ENCODE measurements around the gene MGAT5.

Gene MGAT5

DNA sequence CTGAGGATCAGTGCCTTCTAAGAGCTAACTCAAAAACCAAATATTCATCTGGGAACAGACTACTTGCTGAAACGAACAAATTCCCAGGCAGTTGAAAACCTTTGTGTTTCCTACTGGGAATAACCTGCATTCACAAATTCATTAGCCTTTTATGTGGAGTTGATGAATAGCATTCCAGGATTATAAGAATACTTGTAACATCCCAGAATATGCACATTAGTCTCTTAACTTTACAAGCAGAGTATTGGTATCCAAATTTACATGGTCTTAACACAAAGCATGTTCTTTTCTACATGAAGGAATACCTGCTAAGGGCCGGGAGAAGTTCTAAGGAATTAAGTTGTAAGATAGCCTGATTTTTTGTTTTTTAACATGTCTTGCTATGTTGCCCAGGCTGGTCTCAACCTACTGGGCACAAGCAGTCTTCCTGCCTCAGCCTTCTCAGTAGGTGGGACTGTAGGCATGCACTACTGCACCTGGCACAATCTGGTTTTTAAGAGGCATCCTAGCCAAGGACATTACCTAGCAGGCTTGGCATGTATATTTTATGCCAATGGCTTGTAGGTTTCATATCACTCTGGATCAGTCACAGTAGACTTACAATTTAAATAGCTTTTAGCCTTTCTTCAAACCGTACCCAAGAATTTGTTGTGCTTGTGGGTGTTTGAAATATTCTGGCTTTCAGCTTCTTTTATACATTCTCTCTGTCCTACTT is 50.7 kb downstream of the MGAT5 start:
- Mint-ChIP-seq H3K27me3 (no peaks in the 10 kb centered on the region), H3K27ac (no peak overlapping the region), H3K4me3 (no peak overlapping the region), H3K9me3 (no peaks in the 10 kb centered on the region), H3K4me1 (ENCODE audit: low read depth) (peaks cover 91% of the 10 kb centered on the region), H3K36me3 (ENCODE audit: low read depth) (peaks cover 30% of the 10 kb centered on the region)
- no peak for DNase-seq

DNA sequence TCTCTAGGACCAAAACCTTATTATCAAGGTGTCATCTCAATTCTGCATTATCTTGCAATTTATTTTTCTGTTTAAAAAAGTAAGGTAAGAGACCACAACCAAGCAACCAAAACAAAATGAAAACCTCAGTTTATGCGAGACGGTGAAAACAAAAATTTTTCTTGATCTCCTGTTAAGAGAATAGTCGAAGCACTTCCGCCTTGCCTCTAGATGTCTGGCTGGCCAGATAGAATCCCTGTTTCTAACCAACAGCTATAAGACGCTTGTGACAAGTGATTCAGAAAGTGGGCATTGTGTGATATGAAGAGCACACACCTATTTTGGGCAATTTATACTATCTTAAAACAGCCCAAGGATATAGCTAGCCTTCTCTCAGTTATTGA is 51.2 kb downstream of the MGAT5 start:
- no peak for DNase-seq
- H3K27ac Mint-ChIP-seq, result no peak overlapping the region
- H3K4me3 Mint-ChIP-seq, result no peak overlapping the region
- H3K36me3 Mint-ChIP-seq (ENCODE audit: low read depth), result peaks cover 30% of the 10 kb centered on the region
- peaks cover 91% of the 10 kb centered on the region for H3K4me1 Mint-ChIP-seq (ENCODE audit: low read depth)
- no peaks in the 10 kb centered on the region for H3K27me3 Mint-ChIP-seq
- no peaks in the 10 kb centered on the region for H3K9me3 Mint-ChIP-seq

DNA sequence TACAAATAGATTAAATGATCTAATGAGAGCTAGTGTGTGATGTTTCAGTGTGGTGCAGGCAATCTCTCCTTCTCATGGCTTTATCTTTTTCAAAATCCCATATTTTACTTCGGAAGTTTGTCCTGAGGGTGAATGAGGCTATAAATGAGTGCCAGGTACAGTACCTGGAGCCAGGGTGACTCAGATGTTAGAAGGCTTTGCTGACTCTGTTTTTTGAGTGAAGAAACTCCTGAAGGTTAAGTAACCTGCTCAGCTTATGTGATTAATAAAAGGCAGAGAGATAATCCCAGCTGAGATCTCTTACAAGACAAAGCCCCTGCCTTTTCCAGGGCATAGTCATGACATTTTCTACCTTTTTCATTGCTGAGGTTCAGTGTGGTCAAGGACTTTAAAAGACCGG is 52.6 kb downstream of the MGAT5 start:
- Mint-ChIP-seq H3K36me3 (ENCODE audit: low read depth) (peaks cover 32% of the 10 kb centered on the region), H3K27ac (no peak overlapping the region), H3K4me3 (no peak overlapping the region), H3K4me1 (ENCODE audit: low read depth) (peaks cover 90% of the 10 kb centered on the region), H3K9me3 (no peaks in the 10 kb centered on the region), H3K27me3 (no peaks in the 10 kb centered on the region)
- no peak for DNase-seq

DNA sequence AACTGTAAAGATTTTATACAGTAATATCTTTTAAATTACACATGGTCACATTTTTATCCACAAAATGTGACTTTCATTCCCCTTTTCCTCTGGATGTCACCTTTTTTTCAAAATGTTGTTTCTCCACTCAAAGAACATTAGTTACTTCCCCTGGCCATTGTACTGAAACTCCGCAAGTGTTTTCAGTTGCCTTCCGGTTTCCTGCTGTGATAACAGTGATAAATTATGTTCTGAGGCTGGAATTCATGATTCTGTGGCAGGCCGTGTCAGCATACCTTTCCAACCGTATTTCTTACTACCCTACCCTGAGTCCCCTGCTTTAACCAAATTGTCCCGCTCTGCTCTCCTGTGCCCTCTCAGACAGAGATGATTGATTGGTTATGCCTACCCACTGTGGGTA is 53.5 kb downstream of the MGAT5 start:
- Mint-ChIP-seq H3K27ac (no peak overlapping the region), H3K27me3 (no peaks in the 10 kb centered on the region), H3K4me3 (no peak overlapping the region), H3K9me3 (no peaks in the 10 kb centered on the region), H3K36me3 (ENCODE audit: low read depth) (peaks cover 37% of the 10 kb centered on the region), H3K4me1 (ENCODE audit: low read depth) (peaks cover 90% of the 10 kb centered on the region)
- no peak for DNase-seq

DNA sequence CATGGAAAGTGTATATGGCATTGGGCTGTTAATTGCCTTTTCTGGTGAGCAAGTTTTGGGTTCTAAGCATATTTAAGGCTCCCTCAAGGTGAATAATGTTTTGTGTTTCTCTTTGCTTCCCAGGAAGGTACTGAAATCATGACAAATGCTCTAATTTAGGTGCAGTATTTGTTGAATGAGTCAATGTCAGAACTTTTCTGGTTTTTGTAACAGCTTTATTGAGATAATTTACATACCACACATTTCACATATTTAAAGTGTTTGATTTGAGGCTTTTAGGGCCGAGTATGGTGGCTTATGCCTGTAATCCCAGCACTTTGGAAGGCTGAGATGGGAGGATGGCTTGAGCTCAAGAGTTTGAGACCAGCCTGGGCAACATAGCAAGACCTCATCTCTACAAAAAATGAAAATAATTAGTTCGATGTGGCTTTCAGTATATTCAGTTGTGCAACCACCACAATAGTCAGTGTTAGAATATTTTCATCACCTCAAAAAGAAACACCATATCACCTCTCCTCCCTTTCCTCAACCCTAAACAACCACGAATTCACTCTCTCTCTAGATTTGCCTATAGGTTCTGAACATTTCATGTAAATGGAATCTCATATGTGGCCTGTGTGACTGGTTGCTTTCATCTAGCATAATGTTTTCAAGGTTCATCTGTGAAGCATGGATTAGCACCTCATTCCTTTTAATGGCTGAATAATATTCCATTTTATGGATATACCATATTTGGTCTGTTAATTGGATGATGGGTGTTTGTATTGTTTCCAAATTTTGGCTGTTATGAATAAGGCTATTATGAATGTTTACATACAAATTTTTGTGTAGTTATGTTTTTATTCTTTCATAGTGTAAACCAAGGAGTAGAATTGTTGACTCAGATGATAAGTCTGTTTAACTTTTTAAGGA is 54.9 kb downstream of the MGAT5 start:
- Mint-ChIP-seq H3K9me3 (no peaks in the 10 kb centered on the region), H3K4me3 (no peak overlapping the region), H3K36me3 (ENCODE audit: low read depth) (peaks cover 42% of the 10 kb centered on the region), H3K27me3 (no peaks in the 10 kb centered on the region), H3K4me1 (ENCODE audit: low read depth) (peaks cover 90% of the 10 kb centered on the region), H3K27ac (peak overlapping the region; percentile 44)
- DNase-seq, result no peak

DNA sequence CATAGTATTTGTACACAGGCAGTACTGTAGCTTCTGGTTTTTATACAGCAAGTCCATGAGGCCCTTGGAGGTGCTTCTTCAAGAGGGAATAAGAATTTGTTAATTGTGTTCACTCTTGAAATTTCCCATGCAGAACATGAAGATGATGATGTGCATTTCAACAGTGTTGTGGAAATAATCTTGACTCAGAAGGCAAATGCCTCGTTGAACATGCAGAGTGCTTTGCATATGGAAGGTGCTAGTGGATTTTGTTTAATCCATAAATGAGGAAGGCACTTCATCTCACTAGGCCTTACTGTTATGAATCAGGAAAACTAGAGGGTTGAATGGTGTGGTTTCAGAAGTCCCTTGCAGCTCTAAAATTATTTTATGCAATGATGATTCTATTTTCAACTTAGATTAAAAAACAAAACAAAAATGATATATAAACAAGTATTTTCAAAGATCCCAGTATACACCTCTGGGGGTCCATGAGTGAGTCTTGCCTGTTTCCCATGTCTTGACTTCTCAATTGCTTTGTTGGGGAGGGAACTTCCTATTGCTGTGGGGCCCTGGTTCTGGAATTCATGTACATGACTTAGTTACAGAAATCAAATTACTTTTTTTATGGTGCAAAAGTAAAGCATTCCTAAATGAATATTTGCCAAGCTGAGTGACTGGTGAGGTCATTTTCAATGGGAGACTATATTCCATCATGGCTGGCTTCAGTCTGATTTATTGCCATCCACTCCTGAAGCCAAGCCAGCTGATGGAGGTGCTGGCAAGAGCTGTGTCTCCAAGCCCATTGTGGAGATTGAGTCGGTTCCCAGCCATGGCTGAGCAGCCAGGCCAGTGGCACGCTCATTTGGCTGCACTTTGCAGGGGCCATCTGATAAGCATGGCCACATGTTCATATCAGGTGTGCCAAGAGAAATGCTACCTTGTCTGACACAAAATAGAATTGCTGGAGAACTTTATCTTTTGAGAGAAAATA is 56.5 kb downstream of the MGAT5 start:
- H3K27me3 Mint-ChIP-seq, result no peaks in the 10 kb centered on the region
- no peak for DNase-seq
- no peak overlapping the region for H3K27ac Mint-ChIP-seq
- H3K4me3 Mint-ChIP-seq, result no peak overlapping the region
- H3K9me3 Mint-ChIP-seq, result no peaks in the 10 kb centered on the region
- H3K36me3 Mint-ChIP-seq (ENCODE audit: low read depth), result peaks cover 39% of the 10 kb centered on the region
- peaks cover 82% of the 10 kb centered on the region for H3K4me1 Mint-ChIP-seq (ENCODE audit: low read depth)

DNA sequence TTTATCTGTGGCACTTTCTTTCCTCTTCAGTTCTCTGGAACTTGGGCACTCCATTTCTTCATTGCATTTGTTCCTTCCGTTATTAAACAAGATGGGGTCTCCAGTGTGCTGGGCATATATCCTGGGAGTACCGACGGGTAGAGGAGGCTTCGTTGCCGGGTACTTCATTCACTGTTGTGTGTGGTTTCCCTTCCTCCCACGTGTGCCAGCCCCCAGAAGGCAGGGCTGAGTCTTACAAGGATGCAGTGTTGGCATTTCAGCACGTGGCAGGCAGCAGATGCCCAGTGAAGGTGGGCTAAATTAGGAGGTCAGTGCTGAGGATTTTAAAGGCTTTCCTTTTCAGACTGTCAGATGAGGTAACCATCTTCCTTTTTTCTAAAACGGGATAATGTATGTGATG is 58.6 kb downstream of the MGAT5 start:
- H3K36me3 Mint-ChIP-seq (ENCODE audit: low read depth), result peaks cover 38% of the 10 kb centered on the region
- no peaks in the 10 kb centered on the region for H3K9me3 Mint-ChIP-seq
- H3K27me3 Mint-ChIP-seq, result no peaks in the 10 kb centered on the region
- H3K4me3 Mint-ChIP-seq, result peak overlapping the region; percentile 26
- peaks cover 74% of the 10 kb centered on the region for H3K4me1 Mint-ChIP-seq (ENCODE audit: low read depth)
- H3K27ac Mint-ChIP-seq, result peak overlapping the region; percentile 82
- no peak for DNase-seq

DNA sequence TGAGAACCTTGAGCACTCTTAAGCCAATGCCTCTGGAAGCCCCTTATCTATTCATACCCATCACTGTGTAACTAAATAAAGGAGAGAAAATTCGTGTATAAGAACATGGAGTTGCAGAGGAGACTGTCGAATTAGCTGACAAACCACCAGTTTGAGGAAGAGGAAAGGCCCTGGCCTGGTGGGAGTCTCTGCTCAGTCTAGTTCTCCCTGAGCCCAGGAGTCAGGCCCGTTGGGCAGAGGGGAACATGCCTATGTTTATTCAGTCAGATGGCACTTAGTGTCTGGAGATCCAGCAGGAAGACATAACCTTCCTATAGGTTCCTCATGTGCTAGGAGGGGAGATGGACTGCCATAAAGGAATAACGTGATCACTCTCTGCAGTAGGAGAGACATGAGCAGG is 60.3 kb downstream of the MGAT5 start:
- peaks cover 48% of the 10 kb centered on the region for H3K36me3 Mint-ChIP-seq (ENCODE audit: low read depth)
- H3K4me1 Mint-ChIP-seq (ENCODE audit: low read depth), result peaks cover 60% of the 10 kb centered on the region
- no peak overlapping the region for H3K4me3 Mint-ChIP-seq
- H3K9me3 Mint-ChIP-seq, result no peaks in the 10 kb centered on the region
- no peak overlapping the region for H3K27ac Mint-ChIP-seq
- DNase-seq, result no peak
- H3K27me3 Mint-ChIP-seq, result no peaks in the 10 kb centered on the region

DNA sequence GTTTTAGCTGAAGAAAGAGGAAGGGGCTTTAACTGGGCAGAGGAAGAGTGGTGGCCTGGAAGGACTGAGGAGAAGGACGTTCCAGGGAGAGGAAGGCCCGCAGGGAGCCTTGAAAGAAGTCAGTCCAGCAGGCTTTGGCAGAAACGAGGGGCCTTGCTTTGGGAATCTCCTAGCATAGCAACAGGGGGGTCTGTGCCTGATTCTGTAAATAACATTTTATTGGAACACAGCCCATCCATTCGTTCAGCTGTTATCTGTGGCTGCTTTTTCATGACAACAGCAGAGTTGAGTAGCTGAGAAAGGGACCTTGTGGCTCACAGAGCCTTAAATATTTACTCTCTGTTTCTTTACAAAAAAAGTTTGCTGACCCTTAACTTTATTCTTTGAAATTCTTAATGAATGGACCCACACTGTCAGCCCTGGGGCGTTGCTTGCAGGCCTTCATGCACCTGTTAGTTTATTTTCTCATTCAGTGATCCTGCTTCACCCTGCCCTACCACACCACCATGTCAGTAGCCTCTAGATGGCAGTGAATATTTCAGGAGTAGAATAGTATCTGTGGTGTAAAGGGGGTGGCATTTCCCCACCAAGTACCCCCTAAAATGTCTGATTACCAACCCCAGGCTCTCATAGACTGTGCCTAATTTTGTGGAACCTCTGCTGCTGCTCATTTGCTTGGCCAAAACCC is 61.0 kb downstream of the MGAT5 start:
- H3K4me1 Mint-ChIP-seq (ENCODE audit: low read depth), result peaks cover 60% of the 10 kb centered on the region
- DNase-seq, result no peak
- H3K27ac Mint-ChIP-seq, result no peak overlapping the region

DNA sequence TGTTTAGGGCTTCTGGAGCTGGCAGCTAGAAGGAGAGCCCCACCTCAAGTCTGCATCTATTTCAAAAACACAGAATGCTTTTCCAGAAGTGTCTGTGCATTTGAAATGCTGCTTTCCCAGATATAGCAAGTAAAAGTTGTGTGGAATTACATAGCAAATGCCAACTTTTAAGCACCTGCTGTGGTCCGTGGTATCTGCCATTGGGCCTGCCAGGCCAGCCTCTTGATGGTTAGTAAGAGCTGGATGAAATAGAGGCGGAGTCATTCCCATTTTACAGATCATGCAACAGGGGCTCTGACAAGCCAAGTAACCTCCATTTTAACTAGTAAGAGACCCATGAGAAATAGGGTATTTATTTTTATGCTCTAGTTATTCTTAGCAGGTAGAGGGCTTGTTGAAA is 61.6 kb downstream of the MGAT5 start:
- Mint-ChIP-seq H3K27ac (no peak overlapping the region), H3K27me3 (no peaks in the 10 kb centered on the region), H3K4me1 (ENCODE audit: low read depth) (peaks cover 61% of the 10 kb centered on the region), H3K36me3 (ENCODE audit: low read depth) (peaks cover 52% of the 10 kb centered on the region), H3K4me3 (no peak overlapping the region), H3K9me3 (no peaks in the 10 kb centered on the region)
- DNase-seq, result no peak

More for the DNA sequence above, 61.0 kb downstream of the MGAT5 start:
- Mint-ChIP-seq H3K27me3 (no peaks in the 10 kb centered on the region), H3K4me3 (no peak overlapping the region), H3K36me3 (ENCODE audit: low read depth) (peaks cover 50% of the 10 kb centered on the region), H3K9me3 (no peaks in the 10 kb centered on the region)

DNA sequence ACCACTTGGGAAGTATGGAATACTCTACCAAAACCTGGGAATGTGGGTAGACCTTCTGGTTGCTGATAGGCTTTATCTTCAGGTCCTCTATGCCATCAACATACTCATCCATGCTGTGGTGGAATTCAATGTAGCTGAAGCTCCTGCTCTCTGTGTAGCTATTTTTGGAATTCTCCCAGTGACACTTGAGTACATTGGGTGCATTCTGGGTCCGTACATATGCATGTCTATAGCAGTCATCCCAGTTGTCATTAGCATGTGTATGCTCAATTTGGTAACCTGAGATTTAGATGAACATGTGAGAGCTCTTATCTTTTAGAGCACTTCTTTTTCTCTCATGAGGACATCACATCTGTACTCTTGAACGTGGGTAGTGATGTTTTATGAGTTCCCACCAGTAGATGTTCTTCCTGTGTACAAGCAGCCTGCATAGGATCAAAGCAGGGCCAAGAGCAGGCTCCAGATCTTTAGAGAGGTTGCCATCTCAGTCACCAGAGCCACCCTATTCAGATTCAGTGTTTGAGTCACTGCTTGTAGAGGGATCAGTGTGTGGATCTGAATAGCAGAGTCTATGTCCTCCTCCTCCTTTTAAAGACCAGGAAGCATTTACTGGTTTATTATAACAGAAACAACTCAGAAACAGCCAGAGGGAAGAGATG is 65.9 kb downstream of the MGAT5 start:
- DNase-seq, result no peak
- Mint-ChIP-seq H3K9me3 (no peaks in the 10 kb centered on the region), H3K27ac (peak overlapping the region; percentile 23), H3K27me3 (no peaks in the 10 kb centered on the region), H3K36me3 (ENCODE audit: low read depth) (peaks cover 66% of the 10 kb centered on the region), H3K4me3 (no peak overlapping the region), H3K4me1 (ENCODE audit: low read depth) (peaks cover 65% of the 10 kb centered on the region)

DNA sequence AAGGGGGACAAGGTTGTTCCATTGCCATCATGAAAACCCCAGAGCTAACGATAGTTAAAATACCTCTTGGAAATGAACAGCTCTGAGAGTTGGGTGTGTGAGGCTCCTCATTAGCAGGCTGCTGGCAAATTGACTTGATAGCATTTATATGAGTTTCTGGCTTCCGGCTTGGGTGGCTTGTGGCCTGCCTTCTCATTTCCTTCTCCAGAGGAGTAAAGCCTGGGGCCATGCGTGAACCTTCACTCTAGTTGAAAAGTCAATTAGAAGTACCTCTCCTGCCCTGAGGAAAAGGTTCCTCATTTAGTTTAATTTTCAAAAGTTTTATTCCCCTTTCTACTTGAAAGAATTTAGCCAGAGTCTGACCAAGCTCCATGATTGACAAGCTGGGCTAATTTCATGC is 67.1 kb downstream of the MGAT5 start:
- DNase-seq, result no peak
- H3K4me3 Mint-ChIP-seq, result no peak overlapping the region
- H3K27ac Mint-ChIP-seq, result peak overlapping the region; percentile 48
- peaks cover 74% of the 10 kb centered on the region for H3K36me3 Mint-ChIP-seq (ENCODE audit: low read depth)
- no peaks in the 10 kb centered on the region for H3K9me3 Mint-ChIP-seq
- no peaks in the 10 kb centered on the region for H3K27me3 Mint-ChIP-seq
- peaks cover 72% of the 10 kb centered on the region for H3K4me1 Mint-ChIP-seq (ENCODE audit: low read depth)

DNA sequence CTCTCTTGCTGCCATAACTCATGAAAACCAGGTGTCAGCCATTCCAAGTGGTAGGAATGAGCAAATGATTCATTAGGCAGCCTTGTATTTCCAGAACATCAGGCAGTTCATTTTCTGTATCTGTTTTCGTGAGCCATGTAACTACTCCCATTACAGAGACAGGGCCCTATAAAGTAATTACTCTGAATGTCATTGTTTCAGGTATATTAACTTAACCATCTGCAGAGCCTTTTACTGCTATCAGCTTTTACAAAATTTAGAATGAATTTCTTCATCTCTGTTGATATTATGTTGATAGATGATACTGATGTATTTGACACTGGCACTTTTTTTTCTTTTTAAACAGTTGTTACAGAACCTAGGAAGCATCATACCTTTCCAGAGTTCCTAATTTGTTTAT is 69.9 kb downstream of the MGAT5 start:
- DNase-seq, result no peak
- H3K27me3 Mint-ChIP-seq, result no peaks in the 10 kb centered on the region
- peaks cover 72% of the 10 kb centered on the region for H3K36me3 Mint-ChIP-seq (ENCODE audit: low read depth)
- H3K4me3 Mint-ChIP-seq, result no peak overlapping the region
- H3K27ac Mint-ChIP-seq, result no peak overlapping the region
- peaks cover 68% of the 10 kb centered on the region for H3K4me1 Mint-ChIP-seq (ENCODE audit: low read depth)
- H3K9me3 Mint-ChIP-seq, result no peaks in the 10 kb centered on the region
